ENCODE data around the gene VSIG1.

DNA sequence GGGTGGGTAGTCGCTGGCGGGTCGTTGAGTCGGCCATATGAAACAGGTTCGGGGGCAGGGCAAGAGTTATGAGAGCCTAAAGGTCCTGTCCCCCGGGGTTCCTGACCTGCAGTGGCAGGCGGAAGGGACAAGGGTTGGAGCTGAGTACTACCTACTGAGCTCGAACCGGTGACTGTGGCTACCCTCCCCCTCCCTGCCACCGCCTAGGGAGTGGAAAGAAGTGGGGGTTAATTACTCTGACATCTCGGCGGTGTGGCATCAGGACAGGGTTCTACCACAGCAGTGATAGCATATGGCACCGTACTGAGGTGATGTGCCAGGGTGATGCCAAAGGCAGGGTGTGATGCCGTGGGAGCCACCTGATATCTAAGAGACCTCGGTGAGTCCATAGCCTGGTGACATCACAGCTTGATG, 47.0 kb downstream of the VSIG1 start:
- TF ChIP-seq ZNF207 (IDR thresholded peaks at IDR 0.05; ENCODE audit: borderline replicate concordance): no peak
- TF ChIP-seq POLR2AphosphoS5 (IDR thresholded peaks at IDR 0.05; ENCODE audit: low read depth, low read length): no peak
- TF ChIP-seq, protein P1, sequence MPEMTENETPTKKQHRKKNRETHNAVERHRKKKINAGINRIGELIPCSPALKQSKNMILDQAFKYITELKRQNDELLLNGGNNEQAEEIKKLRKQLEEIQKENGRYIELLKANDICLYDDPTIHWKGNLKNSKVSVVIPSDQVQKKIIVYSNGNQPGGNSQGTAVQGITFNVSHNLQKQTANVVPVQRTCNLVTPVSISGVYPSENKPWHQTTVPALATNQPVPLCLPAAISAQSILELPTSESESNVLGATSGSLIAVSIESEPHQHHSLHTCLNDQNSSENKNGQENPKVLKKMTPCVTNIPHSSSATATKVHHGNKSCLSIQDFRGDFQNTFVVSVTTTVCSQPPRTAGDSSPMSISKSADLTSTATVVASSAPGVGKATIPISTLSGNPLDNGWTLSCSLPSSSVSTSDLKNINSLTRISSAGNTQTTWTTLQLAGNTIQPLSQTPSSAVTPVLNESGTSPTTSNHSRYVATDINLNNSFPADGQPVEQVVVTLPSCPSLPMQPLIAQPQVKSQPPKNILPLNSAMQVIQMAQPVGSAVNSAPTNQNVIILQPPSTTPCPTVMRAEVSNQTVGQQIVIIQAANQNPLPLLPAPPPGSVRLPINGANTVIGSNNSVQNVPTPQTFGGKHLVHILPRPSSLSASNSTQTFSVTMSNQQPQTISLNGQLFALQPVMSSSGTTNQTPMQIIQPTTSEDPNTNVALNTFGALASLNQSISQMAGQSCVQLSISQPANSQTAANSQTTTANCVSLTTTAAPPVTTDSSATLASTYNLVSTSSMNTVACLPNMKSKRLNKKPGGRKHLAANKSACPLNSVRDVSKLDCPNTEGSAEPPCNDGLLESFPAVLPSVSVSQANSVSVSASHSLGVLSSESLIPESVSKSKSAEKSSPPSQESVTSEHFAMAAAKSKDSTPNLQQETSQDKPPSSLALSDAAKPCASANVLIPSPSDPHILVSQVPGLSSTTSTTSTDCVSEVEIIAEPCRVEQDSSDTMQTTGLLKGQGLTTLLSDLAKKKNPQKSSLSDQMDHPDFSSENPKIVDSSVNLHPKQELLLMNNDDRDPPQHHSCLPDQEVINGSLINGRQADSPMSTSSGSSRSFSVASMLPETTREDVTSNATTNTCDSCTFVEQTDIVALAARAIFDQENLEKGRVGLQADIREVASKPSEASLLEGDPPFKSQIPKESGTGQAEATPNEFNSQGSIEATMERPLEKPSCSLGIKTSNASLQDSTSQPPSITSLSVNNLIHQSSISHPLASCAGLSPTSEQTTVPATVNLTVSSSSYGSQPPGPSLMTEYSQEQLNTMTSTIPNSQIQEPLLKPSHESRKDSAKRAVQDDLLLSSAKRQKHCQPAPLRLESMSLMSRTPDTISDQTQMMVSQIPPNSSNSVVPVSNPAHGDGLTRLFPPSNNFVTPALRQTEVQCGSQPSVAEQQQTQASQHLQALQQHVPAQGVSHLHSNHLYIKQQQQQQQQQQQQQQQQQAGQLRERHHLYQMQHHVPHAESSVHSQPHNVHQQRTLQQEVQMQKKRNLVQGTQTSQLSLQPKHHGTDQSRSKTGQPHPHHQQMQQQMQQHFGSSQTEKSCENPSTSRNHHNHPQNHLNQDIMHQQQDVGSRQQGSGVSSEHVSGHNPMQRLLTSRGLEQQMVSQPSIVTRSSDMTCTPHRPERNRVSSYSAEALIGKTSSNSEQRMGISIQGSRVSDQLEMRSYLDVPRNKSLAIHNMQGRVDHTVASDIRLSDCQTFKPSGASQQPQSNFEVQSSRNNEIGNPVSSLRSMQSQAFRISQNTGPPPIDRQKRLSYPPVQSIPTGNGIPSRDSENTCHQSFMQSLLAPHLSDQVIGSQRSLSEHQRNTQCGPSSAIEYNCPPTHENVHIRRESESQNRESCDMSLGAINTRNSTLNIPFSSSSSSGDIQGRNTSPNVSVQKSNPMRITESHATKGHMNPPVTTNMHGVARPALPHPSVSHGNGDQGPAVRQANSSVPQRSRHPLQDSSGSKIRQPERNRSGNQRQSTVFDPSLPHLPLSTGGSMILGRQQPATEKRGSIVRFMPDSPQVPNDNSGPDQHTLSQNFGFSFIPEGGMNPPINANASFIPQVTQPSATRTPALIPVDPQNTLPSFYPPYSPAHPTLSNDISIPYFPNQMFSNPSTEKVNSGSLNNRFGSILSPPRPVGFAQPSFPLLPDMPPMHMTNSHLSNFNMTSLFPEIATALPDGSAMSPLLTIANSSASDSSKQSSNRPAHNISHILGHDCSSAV (CRISPR knock-in tag; IDR thresholded peaks at IDR 0.05; ENCODE audit: borderline replicate concordance): no peak
- no peak for TF ChIP-seq ZNF296 (CRISPR knock-in tag; conservative IDR thresholded peaks at IDR 0.05)

Measured in HepG2 (cell line).